NOMO-1 (cell line): ENCODE data around the gene HUS1.
"Not testable (repeated sequence)": the region's sequence is repeated elsewhere in the genome, so short reads cannot be mapped to it uniquely, and the experiment has no call there.

Source experiments
- DNase-seq, 2 experiments: peaks; one replicate each; lab custom pipeline; 2025; ENCODE audit not compliant: unreplicated experiment in 2 of 2; lab: John Stamatoyannopoulos, UW

HUS1 gene

DNA sequence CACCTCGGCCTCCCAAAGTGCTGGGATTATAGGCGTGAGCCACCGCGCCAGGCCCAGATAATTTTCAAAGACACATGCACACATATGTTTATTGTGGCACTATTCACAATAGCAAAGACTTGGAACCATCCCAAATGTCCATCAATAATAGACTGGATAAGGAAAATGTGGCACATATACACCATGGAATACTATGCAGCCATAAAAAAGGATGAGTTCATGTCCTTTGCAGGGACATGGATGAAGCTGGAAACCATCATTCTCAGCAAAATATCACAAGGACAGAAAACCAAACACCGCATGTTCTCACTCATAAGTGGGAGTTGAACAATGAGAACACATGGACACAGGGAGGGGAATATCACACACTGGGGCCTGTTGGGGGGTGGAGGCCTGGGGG lies 1.2 kb upstream of the HUS1 start:
- not testable (repeated sequence) for DNase-seq

DNA sequence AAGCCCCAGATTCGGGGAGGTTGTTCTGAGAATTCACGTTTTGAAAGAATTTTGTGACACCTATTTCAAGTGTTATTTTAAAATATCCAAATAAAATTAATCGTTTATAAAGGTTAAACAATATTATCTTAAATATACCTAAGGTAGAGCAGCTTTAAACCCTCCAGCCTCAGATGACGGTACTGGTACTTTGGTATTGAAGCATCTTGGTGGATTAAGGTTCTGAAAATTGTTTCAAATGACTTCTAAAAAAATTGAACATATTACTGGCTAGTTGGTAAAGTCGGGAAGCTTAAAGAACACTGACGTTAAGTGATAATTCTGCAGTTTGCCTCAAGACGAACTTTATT lies 392 bp upstream of the HUS1 start:
- DNase-seq, result no peak

DNA sequence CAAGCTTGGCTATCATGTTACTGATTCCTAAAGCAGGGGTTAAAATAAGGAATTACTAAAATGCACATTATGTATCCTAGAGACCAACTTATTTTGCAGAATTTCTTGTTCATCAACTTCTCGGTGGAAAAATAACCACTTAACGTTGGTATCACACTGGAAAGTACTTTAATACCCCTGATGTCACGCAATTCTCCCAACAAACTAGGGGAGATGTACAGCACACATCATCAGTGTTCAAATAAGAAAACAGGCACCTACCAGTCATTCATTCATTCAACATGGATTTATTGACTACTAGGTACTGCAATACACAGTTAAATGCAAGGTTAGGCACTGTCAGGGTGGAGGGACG lies 648 bp downstream of the HUS1 start:
- no peak for DNase-seq

GRCh38 chr7:47973739-47974138 lies 5.7 kb downstream of the HUS1 start:
- no peak for DNase-seq

- DNase-seq, result peak in 1 of 2 experiments; percentile 12
Measured at GRCh38 chr7:47970761-47971160, 8.7 kb downstream of the HUS1 start.

DNA sequence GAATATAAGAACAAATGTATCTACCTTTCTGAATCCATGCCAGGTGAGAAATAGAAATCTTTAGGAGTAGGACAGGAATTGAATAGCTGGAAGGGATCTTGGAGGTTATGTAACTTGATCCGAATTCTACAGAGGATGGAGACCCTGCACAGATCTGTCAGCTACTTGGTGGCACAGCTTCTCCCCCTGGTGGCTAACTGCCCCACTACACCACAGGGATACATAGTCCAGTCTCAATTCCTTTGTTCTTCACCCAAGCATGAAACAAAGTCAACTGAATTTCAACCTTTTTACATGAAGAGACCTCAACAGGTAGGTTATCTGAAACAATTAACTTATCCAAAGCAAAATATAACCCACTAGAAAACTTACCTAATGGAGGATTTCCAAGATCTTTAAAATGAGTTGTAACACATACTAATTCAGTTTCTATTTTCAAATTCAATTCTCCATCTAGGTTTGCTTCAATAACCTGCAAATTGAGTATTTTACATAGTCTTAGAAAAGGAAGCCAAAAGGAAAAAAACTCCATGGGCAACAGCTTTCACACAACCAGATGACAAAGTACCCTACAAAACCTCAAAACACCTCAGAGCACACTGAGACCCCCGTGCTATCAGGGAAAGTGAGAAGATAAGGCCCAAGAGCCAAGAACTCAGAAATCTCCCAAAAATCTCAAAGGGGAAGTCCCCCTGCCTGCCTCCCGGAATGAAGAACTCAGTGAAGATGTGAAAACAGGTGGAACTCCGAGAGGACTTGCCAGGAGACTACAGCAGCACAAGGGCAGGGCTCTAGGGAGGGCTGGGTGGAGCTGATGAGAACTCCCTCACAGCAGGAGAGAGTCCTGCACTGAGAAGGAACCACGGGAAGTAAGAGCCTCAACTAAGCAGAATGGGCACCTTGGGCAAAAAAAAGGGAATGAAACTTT lies 10.3 kb downstream of the HUS1 start:
- no peak for DNase-seq

GRCh38 chr7:47967708-47968107 lies 11.7 kb downstream of the HUS1 start:
- no peak for DNase-seq

DNA sequence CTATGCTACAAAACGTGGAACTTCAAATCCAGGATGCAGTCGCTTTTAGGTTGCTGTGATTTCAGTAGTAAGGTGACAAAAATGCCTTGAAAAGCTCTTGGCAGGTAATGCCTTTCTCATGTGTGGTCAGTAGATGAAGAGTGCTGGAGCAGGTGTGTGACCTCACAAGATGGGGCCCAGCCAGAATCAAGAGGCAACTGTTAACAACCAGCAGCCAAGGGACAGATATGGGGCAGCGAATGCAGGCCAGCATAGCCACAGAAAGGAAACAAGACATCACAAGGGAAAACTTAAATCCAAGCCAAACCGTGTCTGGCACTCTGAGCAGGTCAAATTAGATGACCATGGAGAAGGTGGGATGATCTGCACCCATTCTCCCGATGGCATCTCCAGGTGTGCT lies 12.3 kb downstream of the HUS1 start:
- no peak for DNase-seq

DNA sequence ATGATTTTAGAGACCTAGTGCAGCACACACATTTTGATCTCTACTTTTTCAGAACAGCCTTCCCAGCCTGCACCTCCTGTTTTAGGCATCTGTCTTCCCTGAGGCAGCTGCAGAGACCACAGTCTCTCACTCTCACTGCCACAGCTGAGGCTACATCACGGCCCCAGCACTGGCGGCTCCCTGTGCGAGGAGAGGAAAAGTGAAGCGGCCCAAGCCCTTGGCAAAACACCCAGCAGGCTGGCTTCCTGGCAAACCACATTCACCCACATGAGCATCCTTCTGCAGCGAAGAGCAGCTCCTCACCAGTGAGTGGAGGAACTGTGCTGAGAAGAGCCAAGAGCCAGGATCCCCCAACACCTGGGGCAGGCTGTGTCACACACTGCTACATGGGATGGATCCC lies 14.0 kb downstream of the HUS1 start:
- DNase-seq, result no peak

- no peak for DNase-seq
Measured at GRCh38 chr7:47962262-47962661, 17.2 kb downstream of the HUS1 start.

DNA sequence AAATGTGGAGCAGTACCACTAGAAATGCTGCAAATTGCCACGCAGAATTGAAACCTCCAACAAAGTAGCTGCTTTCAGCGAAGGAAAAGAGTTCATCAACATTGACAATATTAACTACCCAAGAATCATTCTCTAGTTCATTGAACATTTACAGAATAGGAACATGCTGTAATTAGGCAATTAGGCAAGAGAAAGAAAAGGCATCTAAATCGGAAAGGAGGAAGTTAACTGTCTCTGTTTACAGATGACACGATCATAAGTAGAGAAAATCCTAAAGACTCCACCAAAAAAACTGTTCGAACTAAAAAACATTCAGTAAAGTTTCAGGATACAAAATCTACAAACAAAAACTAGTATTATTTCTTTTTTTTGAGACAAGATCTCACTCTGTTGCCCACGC lies 22.3 kb downstream of the HUS1 start:
- DNase-seq, result peak in 1 of 2 experiments; percentile 69

DNA sequence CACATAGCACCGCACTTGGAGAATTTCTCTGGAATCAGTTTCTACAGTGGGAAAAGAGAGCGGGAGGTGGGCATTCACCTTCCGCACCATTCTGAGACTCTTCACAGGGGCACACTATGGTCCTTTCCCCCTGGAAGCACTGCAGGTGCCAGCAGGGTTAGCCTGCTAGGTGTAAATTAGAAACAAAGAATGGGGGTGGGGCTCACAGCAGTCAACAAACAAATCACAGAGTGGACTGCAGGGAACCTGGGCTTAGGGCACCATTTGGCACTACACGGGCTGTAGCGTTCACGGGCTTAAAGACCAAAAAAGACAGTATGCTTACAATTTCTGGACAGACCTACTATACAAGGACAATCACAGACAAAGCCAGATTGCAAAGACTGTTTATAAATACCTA lies 23.2 kb downstream of the HUS1 start:
- no peak for DNase-seq

GRCh38 chr7:47954231-47954911 lies 25.0 kb downstream of the HUS1 start:
- DNase-seq, result no peak

- no peak for DNase-seq
Measured at GRCh38 chr7:47953822-47954221, 25.6 kb downstream of the HUS1 start.

DNA sequence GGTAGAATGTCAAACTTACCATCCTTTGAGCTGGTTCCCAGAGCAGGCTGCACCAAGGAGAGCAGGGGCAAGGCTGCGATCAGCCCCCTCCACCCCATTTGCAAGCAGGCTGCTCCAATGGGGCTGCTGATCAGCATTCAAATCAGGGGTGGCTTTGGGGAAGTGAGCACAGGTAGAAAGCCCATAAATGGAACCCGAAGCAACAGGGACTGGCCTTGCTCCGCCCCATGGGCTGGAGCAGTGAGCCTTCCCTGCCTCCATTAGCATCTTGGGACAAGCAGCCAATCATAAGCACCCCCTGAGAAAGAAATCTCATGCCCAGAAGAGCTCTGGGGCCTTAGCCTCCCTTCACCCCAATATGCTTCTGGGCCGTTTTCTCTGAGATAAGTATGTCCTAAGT lies 27.2 kb downstream of the HUS1 start:
- no peak for DNase-seq

- no peak for DNase-seq
Measured at GRCh38 chr7:47951374-47951773, 28.0 kb downstream of the HUS1 start.

DNA sequence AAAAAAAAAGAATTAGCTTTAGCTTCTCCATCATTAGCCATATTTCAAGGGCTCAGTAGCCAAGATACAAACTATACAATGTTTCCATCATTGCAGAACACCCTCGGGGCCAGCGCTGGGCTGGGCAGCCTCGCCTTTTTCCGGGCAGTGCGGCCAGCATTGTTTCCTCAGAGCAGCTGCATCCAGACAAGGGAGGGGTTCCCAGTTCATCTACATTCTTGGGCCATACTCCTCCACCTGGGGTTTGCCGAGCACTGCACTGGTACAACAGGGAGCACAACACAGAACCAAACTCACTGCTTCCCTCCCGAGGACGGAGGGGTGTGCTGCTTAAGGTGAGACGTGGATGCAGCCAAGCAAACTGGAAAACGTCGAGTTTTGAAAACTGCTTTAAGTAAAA lies 28.7 kb downstream of the HUS1 start:
- no peak for DNase-seq

DNA sequence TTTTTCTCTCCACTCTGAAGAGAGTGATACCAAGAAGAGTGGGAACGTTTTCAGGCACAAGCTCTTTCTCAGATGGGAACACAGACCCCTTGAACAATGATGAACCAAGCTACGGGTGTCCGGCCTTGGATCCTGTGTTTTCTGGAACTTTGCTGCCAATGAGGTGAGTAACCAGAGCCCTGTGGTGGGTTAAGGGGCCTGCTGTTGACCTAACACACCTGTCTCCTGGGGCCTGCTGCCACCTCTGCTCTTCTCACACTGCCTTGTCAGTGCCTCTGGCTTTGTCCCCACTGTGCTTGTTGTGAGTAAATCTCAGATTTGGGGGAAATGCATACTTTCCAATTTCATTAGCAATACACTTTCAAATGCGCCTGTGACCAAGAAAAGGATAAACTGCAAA lies 29.7 kb downstream of the HUS1 start:
- no peak for DNase-seq

DNA sequence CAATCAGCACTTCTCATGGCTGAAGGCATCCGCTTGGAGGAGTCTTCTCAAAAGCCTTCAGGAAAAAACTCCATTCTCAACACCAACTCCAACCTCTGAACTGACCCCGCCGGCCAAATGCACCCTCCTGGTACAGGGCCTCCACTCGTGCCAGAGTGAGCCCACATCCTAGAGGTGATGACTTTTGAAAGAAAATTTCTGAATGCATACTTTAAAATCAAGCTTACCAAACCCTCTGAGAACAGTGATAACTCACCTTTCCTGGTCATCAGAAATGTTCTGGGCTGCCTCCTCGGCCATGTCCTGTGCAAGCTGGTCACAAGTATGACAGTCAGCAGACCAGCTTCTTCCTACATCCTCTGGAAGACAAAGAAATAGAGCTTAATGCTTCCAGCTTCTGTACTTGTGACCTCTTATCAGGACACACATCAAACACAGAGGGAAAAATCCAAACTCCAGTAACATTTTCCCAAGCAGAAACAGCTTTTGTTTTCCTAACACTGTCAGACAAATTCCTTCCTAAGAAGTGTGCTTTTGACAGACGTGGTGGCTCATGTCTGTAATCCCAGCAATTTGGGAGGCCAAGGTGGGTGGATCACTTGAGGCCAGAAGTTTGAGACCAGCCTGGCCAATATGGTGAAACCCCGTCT lies 31.1 kb downstream of the HUS1 start, which contains the start of gene PKD1L1:
TSS of gene PKD1L1 (minus strand) at position 326 of the 650 bp plus-strand sequence. CDS start at position 300, 26 bp downstream.
- no peak for DNase-seq

DNA sequence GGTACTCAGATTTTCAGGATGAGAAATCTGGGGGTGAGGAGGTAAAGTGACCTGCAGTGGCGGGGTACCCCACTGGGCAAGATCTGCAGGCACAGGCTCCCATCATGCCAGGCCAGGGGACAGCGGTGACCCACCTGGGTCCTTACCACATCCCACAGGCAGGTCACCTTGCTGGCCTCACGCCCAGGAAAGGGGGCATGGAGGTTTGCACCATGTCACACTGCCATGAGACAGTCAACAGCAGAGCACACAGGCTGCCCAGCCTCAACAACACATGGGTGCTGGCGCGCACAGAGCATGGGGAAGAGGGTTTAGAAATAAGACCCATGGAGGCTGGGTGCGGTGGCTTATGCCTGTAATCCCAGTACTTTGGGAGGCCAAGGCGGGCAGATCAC lies 32.1 kb downstream of the HUS1 start:
- DNase-seq, result no peak

- DNase-seq, result no peak
Measured at GRCh38 chr7:47946581-47947354, 32.6 kb downstream of the HUS1 start.
